NCI-H510A (cell line): ENCODE data around the gene TGFBR2.

Experiments
- DNase-seq: peaks from one replicate; lab custom pipeline; 2025; lab: John Stamatoyannopoulos, UW

Gene TGFBR2

DNA sequence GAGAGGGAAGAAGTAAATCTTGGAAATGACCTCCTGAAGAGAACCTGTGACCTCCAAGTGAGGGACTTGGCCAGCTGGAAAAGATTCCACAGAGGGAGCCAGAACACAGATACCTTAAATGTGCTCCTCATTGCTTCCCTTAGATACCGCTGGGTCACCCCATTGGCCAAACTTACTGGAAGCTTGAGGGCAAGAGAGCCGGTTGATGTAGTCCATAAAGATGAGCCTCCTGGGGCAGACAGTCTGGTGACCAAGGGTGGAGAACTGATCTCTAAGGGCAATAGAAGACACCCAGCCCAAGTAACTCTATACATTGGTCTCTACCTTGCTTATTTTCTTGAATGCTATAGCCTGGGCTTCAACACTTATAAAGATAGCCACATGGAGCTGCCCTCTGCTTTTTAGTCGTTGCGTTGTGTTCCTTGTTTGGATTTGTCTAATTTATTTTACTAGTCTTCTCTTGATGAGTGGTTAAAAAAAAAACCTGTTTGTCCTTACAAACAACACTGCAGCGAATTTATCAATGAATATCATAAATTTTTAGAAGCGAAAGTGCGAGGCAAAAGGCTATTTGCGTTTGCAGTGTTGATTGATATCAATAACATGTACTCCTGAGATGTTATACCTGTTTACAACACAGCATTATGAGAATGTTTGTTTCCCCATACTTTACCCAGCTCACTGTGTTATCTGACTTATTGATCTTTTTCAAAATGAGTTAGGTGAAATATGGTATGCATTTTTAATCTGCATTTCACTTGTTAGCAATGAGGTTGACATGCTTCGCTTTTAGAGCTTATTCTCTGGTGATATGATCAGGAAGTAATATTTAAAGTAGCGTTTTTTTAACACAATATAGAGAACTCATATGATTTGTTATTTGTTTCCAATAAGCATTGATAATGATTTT, 31.2 kb downstream of the TGFBR2 start:
- no peak for DNase-seq

DNA sequence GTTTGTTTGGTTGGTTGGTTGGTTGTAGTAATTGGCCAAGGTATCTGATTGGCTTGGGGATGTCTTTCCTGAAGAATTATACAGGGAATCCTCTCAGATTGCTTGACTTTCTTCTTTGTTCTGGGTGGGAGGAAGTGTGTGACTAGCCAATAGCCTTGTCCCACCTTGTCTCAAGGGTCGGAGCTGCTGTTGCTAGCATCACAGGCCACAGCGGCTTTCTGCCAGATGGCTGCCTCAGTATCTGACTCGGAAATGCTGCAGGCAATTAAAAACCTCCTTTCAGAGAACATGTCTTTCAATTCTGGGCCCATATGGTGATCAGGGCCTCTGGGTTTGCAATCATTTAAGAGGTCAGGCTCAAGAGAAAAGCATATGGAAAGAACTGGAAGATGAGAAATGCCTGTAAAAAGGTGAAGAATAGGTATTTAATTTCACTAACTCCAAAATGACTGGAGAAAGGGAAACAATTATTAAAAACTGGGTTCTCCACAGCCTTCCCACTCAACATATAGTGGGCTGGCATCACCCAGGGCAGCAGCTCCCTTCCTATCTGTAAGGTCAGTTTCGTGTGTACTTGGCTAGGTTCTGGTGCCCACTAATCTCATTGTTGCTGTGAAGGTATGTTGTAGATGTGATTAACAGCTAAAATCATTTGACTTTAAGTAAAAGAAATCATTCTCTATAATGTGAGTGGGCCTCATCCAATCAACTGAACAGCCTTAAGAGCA, 32.4 kb downstream of the TGFBR2 start:
- DNase-seq, result no peak

DNA sequence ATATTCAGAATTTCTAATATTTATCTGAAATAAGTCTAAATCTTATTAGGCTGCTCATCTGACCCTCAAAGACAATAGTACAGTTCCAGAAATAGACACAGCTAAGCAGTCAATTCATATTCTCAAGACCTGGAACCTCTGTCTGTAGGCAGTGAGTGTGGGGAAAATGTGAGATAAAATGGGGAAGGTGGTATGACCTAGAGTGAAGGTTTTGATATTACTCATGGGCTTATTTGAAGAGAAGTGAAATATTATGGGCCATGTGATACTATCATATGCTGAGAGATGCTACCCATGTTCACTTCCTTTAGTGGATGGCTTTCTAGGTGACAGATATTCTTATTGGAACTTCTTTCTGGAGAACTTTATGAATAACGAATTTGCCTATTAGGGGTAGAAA, 33.5 kb downstream of the TGFBR2 start:
- no peak for DNase-seq

DNA sequence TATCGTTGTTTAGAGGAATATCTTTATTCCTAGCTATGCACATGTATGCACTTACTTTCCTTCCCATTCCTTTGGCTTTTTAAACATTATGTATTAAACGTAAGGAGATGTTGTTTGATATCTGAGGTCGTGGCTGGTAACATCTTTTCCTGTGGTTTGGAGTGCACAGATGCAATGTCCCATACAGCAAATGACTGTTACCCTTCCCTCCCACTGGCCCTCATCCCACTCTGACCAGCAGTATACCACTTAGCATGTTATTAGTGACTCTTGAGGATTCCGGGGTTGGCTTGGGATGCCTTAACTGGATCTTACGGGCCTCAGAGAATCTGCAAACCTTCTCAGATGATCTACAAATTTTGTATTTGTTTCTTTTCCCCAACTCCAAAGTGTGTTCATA, 34.5 kb downstream of the TGFBR2 start:
- DNase-seq, result no peak

DNA sequence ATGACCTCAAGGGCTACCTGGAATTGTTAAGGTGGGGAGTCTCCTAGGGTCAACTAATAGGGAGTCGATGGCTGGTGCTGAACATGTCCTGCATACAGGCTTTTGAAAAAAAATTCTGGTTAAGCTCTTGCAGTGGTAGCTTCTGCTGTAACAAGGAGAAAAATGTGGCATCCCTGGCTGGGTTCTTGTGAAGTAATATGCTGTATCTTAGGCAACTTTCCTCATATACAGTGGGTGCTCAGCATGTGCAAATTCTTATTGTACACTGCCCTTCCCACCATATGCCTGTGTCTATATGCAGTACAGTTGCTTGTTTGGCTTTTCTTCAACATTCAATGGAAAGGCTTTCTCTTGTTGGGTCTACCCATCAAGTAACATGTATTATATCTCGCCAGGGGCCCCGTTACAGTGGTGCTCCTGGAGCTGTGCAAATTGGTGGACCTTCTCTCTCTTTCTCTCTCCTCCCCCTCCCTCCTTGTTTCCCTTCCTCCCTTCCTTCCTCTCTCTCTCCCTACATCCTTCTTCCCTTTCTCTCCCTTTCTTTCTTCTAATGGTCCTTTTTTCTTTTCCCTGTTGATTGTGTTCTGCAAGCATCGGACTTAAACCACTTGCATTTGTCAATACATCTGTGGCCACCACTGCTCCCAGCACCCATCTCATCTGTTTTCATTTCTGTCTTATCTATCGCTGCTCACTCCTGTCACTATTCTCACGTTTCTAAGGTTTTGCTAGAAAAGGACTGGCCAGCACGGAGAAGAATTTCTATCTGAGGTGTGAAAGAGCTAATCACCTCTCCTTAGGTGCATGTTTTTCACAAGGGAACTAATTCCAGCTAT, 35.2 kb downstream of the TGFBR2 start:
- DNase-seq, result no peak

DNA sequence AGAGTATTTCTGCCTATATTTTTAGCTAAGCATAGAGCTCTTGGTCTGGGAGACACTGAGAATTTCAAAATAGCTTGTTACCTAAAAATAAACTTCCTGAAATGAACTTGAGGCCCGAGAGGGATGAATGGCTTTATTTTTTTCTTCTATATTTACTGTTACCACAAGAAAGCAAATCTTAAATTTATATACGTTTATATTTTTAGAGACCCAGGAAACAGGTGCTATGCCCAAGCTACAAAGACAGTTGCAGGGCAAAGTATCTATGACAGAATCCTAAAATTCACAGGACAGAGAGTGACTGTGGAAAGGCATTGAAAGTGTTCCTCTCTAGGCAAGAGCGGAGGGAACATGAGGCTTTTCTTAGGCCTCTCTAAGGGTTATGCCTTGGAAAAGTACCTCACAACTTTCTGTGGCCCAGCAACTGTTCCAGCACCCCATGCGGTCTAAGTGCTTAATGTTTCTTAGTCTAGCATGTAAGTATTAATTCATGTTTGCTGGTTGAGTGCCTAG, 36.5 kb downstream of the TGFBR2 start:
- DNase-seq, result no peak

DNA sequence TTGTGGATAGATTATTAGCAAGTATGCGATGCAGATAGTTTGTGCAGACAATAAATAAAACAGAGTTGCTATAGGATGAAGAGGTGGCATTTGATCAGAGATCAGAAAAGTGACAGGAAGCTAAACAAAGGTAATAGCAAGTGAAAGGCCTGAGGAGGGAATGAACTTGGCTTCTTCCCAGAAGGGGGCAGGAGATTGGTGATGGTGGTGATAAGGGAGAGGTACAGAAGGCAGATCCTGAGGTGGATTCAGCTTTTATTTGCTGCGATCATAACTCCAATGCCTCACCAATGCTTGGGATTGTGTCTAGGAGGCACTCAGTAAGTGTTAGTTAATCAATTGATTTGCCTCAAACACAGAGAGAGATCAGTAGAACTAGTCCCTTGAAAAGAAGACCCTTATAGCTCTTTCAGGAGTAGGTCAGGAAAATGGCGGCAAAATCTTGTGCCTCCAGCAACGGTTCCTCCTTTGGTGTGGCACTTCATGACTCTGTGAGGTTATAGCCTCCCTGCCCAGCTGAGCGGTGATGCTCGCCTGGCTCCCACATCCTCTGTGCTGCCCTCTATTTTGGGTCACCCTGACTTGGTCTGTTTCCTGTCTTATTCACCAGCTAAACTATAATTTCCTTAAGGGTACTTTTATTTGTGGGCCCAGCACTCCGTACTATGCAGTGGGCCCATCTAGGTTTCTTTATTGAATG, 37.5 kb downstream of the TGFBR2 start:
- DNase-seq, result no peak

DNA sequence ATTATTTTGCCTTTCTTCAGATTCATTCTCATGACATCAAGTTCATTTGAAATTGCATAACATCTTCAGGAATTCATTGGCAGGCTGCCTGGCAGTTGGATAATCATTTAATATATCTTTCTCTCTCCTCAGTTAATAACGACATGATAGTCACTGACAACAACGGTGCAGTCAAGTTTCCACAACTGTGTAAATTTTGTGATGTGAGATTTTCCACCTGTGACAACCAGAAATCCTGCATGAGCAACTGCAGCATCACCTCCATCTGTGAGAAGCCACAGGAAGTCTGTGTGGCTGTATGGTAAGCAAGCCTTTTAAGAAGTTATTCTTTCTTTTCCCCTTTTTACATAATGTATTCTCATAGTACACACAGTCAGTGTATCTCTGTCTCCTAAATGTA, 38.2 kb downstream of the TGFBR2 start:
- no peak for DNase-seq

DNA sequence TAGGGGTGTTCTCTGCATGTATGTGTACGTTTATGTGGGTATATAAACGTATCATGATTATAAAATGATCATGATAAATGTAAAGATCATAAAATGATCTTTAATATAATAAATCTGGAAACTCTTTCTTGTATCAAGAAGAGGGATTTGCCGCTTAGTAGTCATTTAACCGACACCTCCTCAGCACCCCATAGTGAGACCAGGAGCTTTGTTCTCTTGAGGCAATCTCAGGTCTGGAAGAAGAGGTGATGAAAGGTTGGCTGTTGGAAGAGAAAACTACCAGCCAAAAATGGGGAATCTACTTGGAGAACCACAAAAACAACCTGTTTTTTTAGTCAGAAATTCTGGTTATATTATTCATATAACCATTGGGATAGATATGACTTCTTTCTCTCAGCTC, 38.7 kb downstream of the TGFBR2 start:
- no peak for DNase-seq

DNA sequence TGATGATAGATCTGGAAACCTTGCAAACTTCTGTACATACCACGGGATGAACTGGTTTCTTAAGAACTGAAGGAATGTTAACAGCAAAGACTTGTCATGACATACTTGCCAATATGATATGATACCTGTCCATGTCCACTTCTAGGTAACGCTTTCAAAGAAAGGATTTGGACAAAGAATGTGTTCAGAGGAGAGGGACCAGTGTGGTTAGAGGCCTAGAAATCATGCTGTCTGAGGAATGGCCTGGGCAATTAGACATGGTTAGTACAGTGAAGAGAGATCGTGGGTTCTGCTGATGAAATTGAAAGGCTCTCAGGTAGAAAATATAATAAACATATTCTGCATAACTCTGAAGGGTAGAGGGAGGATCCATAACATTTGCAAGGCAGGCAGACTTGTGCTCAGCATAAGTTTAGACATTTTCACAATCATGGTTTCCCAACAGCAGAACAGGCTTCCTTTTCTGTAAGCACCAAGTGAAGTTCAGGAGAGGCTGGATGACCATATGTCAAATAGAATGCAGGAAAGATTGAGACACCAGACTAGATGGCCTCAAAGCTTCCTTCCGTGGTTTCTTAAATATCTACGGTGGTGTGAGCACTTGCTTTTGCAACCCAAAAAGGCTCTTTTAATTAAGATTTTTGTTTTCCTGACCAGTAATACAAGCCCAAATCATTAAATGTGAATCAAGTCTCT, 39.9 kb downstream of the TGFBR2 start:
- no peak for DNase-seq

DNA sequence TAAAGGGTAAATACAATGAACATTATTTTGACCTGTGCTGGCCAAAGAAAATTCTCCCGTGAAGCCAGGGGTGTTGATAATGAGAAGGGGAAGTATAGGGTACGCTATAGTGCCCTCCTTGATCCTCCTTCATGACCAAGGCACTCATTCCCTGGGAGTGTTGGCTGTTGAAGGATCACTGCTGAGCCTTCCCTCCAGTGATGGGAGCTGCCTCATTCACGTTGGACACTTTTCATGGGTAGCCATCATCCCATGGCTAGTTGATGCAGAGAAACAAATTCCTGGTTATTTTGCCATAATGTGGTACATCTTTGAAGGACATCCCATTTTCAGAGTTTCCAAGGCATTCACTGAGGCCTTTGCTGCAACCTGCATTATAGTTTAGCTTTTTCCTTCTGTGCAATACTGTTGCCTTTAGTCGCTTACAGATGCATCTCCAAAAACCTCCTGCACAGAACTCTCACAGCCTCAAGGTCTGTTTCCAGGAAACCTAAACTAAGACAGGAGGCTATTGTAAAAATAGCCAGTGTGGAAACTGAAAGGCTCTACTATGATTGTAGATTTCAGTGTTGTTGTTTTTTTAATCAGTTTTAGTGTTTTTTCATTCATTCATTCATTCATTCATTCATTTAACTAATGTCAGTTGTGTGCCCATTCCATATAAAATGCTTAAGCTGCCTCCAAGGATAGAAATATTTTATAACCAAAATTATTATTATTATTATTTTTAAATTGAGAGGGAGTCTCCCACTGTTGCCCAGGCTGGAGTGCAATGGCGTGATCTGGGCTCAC, 40.8 kb downstream of the TGFBR2 start:
- DNase-seq, result no peak

DNA sequence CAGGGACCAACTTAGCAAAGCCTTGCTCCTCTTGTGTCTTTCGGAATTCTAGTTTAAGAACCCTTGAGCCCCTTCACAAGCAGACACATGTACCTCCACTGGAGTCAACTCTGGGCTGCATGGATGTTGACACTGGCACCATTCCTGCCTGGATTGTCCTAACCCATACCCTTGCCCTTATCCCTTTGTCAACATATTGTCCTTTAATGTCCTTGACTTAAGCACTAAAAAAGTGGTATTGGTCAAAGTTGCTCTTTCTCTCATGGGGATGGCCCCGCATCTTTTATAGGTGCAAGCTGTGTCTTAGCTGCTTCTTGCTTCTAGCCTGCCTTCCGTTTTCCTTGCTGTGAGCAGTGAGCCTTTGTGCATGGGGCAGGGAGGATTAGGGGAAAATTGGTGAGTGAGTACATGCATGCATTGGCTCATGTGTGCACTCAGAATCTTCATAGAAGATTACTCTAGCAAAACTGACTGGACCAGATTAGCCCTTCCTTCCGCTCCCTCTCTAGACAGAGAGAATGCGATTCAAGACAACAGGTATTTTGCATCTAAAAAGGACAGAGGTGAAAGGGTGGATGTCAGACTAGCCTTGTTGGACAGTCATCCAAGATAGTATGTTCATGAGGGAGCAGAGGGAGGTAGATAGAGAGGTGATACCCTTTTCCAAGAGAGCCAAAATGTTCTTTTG, 42.4 kb downstream of the TGFBR2 start:
- DNase-seq, result no peak

DNA sequence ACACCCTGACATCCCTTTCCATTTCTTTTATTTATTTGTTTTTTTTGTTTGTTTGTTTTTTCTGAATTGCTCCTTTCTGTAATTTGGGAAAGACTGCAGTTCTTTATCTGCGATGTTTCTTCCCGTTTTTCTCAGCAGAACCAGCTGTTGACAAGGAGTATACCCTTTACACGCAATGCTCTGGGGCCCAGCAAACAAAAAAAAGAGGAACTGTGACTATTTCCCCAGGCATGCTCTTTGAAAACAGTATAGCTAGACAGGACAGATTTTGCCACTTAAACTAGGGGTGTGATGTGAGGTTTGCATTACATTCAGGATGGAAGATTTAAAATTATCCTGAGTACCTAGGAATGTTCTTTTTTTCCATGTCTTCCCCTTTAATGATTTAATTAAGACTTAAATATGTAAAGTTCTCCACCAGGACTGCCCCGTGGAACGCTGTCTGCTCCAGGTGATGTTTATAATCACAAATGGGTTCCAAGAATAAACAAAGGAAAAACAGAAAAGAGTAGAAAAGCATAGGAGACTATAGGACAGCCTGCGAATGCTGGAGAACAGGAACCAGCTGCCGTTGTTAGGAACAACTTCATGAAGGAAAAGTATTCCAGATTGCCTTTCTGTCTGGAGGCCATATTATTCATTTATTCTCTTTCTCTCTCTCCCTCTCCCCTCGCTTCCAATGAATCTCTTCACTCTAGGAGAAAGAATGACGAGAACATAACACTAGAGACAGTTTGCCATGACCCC, 43.3 kb downstream of the TGFBR2 start:
- no peak for DNase-seq

DNA sequence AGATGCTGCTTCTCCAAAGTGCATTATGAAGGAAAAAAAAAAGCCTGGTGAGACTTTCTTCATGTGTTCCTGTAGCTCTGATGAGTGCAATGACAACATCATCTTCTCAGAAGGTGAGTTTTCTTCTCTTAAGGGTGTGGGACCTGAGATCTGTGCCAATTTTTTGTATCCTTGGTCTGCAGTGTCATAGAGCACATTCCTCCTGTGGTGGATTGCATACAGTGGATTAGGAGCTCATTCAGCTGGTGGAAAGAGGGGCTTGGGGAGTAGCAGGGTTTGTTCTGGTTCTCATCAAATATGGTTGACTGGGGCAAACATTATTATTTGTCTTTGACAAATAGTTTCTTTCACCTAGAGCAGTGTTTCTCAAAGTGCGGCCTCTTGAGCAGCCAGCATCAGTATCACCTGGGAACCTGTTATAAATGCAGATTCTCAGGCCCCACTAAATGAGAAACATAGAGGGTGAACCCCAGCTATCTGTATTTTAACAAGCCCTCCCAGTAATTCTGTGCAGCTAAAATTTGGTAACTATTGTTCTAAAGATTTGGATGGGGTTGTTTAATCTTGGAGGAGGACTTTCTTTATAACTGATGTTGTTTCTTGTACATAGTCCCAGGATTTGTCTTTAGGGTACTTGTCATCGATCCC, 44.1 kb downstream of the TGFBR2 start:
- DNase-seq, result no peak

DNA sequence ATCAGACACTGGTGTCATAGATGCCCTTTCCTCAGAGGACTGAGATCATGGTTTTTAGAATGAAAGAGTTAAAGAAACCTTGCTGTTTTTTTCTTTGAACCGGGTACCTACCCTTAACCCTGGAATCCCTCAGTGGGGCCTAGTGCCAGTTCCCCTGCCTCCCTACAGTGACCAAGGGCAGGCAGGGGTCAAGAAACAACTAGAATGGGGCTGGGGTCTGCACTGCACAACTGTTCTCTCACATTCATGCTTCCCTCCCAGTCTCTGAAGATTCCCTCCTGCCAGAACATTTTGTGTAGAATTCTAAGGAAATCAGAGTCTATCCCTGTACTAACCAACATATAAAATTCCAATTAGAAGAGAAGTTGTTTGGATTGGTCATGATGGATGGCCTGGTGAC, 47.9 kb downstream of the TGFBR2 start:
- DNase-seq, result no peak

DNA sequence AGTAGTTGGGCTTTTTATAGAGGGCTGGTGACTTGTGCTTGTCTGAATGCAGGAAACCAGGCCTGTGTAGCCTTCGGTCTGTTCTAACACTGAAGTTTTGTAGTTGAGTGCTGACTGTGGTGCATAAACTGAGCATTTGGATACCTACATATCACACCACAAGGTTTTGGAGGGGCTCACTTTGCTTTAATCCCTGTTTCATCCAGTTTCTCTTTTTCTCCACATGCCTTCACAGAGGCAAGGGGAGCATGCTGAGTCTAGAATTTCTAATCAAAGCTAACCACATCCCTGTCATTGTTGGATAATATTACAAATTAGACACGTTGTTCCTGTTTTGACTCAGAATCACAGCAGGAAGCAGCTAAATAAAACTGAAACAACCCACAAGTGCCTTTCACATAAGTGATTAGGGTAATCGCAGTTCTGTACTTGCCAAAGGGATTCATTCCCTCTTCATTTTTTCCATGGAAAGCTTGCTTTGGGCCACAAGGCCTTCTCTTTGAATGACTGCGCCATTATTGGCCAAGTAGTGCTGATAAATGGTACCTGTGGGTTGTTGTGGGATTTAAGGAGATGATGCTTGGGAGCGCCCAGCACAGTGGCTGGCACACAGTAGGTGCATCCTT, 48.9 kb downstream of the TGFBR2 start:
- no peak for DNase-seq

DNA sequence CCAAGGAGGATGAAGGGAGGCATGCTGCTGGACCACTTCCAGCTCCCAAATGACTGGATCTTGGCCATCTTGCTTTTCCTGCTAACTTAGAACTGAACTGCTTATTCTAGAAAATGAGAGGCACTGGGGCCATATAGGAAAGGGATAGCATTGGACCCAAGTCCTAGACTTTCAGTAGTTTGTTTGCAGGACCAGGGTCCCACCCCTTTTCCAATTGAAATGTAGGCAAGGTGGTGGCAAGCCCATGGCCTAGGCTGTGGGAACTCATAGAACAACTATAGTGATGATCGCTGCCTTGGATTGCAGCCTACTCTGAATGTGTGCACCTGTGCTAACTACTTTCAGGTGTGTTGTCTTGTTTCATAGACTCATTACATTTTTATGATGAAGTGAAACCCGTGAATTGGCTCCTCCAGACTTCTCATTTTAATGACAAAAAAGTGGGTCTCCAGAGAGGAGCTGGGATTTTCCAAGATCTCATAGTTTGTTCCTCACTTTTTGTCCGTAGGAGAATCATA, 50.3 kb downstream of the TGFBR2 start:
- no peak for DNase-seq

DNA sequence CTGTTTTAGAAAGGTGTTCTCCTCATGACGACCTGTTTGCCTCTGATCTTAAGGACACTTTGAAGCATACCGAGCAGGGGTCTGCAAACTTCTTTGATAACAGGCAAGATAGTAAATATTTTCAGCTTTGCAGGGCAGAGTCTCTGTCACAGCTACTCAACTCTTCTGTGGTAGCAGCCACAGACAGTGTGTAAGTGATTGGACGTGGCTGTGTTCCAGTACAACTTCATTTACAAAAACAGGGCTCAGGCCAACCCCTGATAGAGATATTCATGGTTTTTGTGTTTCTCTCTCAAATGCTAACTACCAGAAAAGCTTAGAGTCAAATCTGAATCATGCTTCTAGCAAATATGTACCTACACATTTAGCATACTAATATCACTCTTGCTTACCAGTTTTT, 51.5 kb downstream of the TGFBR2 start:
- no peak for DNase-seq
